Neuronal stem cell (in vitro differentiated cells): ENCODE results near the gene PCDHGA12.
"Not testable (repeated sequence)": the region's sequence is repeated elsewhere in the genome, so short reads cannot be mapped to it uniquely, and the experiment has no call there.

ENCODE experiments used
- DNase-seq: peaks from one replicate; pipeline ENCODE4 v3.0.0-alpha.2; 2013; ENCODE audit warnings: low spot score
- H2AFZ ChIP-seq: one replicate; pipeline ENCODE4 v1.6.1; 2013; ENCODE audit warnings: mild to moderate bottlenecking, low read length, inconsistent platforms
- H2AK5ac ChIP-seq: 2 replicates; pipeline ENCODE4 v1.6.1; 2013; ENCODE audit warnings: low read depth, mild to moderate bottlenecking, inconsistent platforms, low read length, moderate library complexity, mixed read lengths
- H2BK120ac ChIP-seq: 2 replicates; pipeline ENCODE4 v1.6.1; 2013; ENCODE audit warnings: low read depth, mild to moderate bottlenecking, inconsistent platforms, low read length, moderate library complexity, mixed read lengths
- H2BK12ac ChIP-seq: one replicate; pipeline ENCODE4 v1.6.1; 2013; ENCODE audit warnings: low read length, inconsistent platforms
- H2BK15ac ChIP-seq: 2 replicates; pipeline ENCODE4 v1.6.1; 2013; ENCODE audit warnings: mild to moderate bottlenecking, low read length, inconsistent platforms, mixed read lengths
- H2BK5ac ChIP-seq: one replicate; pipeline ENCODE4 v1.6.1; 2013; ENCODE audit warnings: inconsistent platforms, mild to moderate bottlenecking, low read length, moderate library complexity
- H3K14ac ChIP-seq: one replicate; pipeline ENCODE4 v1.6.1; 2013; ENCODE audit warnings: low read length, inconsistent platforms
- H3K18ac ChIP-seq: 2 replicates; pipeline ENCODE4 v1.6.1; 2013; ENCODE audit warnings: low read length, inconsistent platforms
- H3K23ac ChIP-seq: 2 replicates; pipeline ENCODE4 v1.6.1; 2013; ENCODE audit warnings: low read depth, mild to moderate bottlenecking, mixed read lengths, low read length, inconsistent platforms; ENCODE audit not compliant: poor library complexity
- H3K27ac ChIP-seq: replicated peaks from 3 replicates; pipeline ENCODE4 v1.5.1; 2013; ENCODE audit warnings: low read length, inconsistent platforms
- H3K27me3 ChIP-seq, 3 experiments: 2 replicates each; pipeline ENCODE4 v1.6.1; 2013; ENCODE audit warnings: low read length in 3 of 3, mild to moderate bottlenecking in 2 of 3, inconsistent platforms in 1 of 3, low read depth in 1 of 3, mixed read lengths in 1 of 3, moderate library complexity in 1 of 3; ENCODE audit not compliant: control insufficient read depth in 3 of 3, insufficient read depth in 3 of 3
- H3K36me3 ChIP-seq, 2 donors: replicated peaks in 1 of 2; 2 replicates each; pipeline ENCODE4 v1.6.1; 2013; ENCODE audit warnings: low read length in 2 of 2; ENCODE audit not compliant: control insufficient read depth in 2 of 2, insufficient read depth in 2 of 2
- H3K4ac ChIP-seq: 2 replicates; pipeline ENCODE4 v1.6.1; 2013; ENCODE audit warnings: inconsistent platforms, mild to moderate bottlenecking, low read length, moderate library complexity
- H3K4me1 ChIP-seq, 2 donors: 1 replicate in 1 of 2; 2 replicates in 1 of 2; pipeline ENCODE4 v1.6.1; 2013; ENCODE audit warnings: low read length in 2 of 2, low read depth in 1 of 2; ENCODE audit not compliant: control insufficient read depth in 2 of 2, insufficient read depth in 1 of 2
- H3K4me2 ChIP-seq: one replicate; pipeline ENCODE4 v1.6.1; 2013; ENCODE audit warnings: mild to moderate bottlenecking, low read length, inconsistent platforms; ENCODE audit not compliant: insufficient read depth, poor library complexity, severe bottlenecking
- H3K4me3 ChIP-seq, 2 donors: 2 replicates each; pipeline ENCODE4 v1.5.1; 2013; ENCODE audit warnings: low read length in 2 of 2, mild to moderate bottlenecking in 2 of 2, inconsistent platforms in 1 of 2, moderate library complexity in 1 of 2
- H3K79me1 ChIP-seq: one replicate; pipeline ENCODE4 v1.6.1; 2013; ENCODE audit warnings: low read depth, mild to moderate bottlenecking, inconsistent platforms, low read length, moderate library complexity
- H3K9ac ChIP-seq: one replicate; pipeline ENCODE4 v1.6.1; 2013; ENCODE audit warnings: mild to moderate bottlenecking, low read depth, low read length, inconsistent platforms; ENCODE audit not compliant: poor library complexity
- H3K9me3 ChIP-seq, 2 donors: replicated peaks in 1 of 2; 2 replicates each; pipeline versions ENCODE3 to v1.6.1; 2013; ENCODE audit warnings: low read length in 2 of 2, mild to moderate bottlenecking in 2 of 2, inconsistent platforms in 1 of 2, low read depth in 1 of 2, mixed read lengths in 1 of 2, moderate library complexity in 1 of 2; ENCODE audit not compliant: control insufficient read depth in 2 of 2, insufficient read depth in 1 of 2
- H4K8ac ChIP-seq: one replicate; pipeline ENCODE4 v1.6.1; 2013; ENCODE audit warnings: low read depth, mild to moderate bottlenecking, inconsistent platforms, low read length, moderate library complexity
- H4K91ac ChIP-seq: one replicate; pipeline ENCODE4 v1.6.1; 2013; ENCODE audit warnings: low read length, low read depth, mild to moderate bottlenecking, inconsistent platforms; ENCODE audit not compliant: poor library complexity
- WGBS, 2 donors: extraction: QIAGEN DNeasy Blood & Tissue Kit; methylation state at CpG; one replicate each; pipeline ENCODE4 v1.1.7; 2013; ENCODE audit warnings: missing lambda C conversion rate in 2 of 2, mixed read lengths in 1 of 2; ENCODE audit not compliant: insufficient read length in 2 of 2, insufficient replicate concordance in 1 of 2; ENCODE audit errors: extremely low coverage in 2 of 2; 5-methylcytosine and 5-hydroxymethylcytosine counted together

The PCDHGA12 gene

GRCh38 chr5:141427783-141428426 lies 2.4 kb upstream of the PCDHGA12 start:
- no peak for DNase-seq
- no peak overlapping the region for H4K8ac ChIP-seq
- no peak overlapping the region for H2BK15ac ChIP-seq
- H3K9me3 ChIP-seq, result peaks cover 55 to 96% of the 10 kb centered on the region in 2 donors
- peaks cover 34 to 73% of the 10 kb centered on the region in 2 donors for H3K36me3 ChIP-seq
- H3K14ac ChIP-seq, result no peak overlapping the region
- peak overlapping the region; percentile 11 for H3K23ac ChIP-seq
- H2BK120ac ChIP-seq, result no peak overlapping the region
- no peaks in the 10 kb centered on the region for H3K27me3 ChIP-seq
- no peak overlapping the region for H3K4me2 ChIP-seq
- H3K18ac ChIP-seq, result no peak overlapping the region
- no peak overlapping the region for H2BK5ac ChIP-seq
- H2BK12ac ChIP-seq, result no peak overlapping the region
- H2AK5ac ChIP-seq, result no peak overlapping the region
- peak overlapping the region; percentile 18 for H3K9ac ChIP-seq
- peaks cover 11% of the 10 kb centered on the region for H3K79me1 ChIP-seq
- H3K4me1 ChIP-seq, result no peaks in the 10 kb centered on the region
- no peak overlapping the region for H4K91ac ChIP-seq
- H3K4me3 ChIP-seq, result peak overlapping the region in 1 of 2 donors; percentile 31
- H2AFZ ChIP-seq, result no peak overlapping the region
- no CpG with 5 or more reads among the region's 53 CpGs for WGBS, 2 donors
- H3K27ac ChIP-seq, result no peak overlapping the region
- H3K4ac ChIP-seq, result no peak overlapping the region

- no CpG with 5 or more reads among the region's 37 CpGs for WGBS, 2 donors
- Histone ChIP-seq H3K14ac (no peak overlapping the region), H3K18ac (no peak overlapping the region), H2AFZ (no peak overlapping the region), H3K23ac (peak overlapping the region; percentile 55), H3K4ac (no peak overlapping the region), H3K4me1 (no peaks in the 10 kb centered on the region), H2BK5ac (no peak overlapping the region), H3K9me3 (peaks cover 48 to 70% of the 10 kb centered on the region in 2 donors), H3K36me3 (peaks cover 27 to 42% of the 10 kb centered on the region in 2 donors), H4K8ac (no peak overlapping the region), H2BK15ac (no peak overlapping the region), H3K4me3 (peak overlapping the region in 1 of 2 donors; percentile 11), H2AK5ac (no peak overlapping the region), H3K9ac (no peak overlapping the region), H3K27me3 (no peaks in the 10 kb centered on the region), H3K4me2 (no peak overlapping the region), H2BK120ac (no peak overlapping the region), H4K91ac (no peak overlapping the region), H3K27ac (no peak overlapping the region), H3K79me1 (peaks cover 12% of the 10 kb centered on the region), H2BK12ac (no peak overlapping the region)
- DNase-seq, result no peak
Observed at GRCh38 chr5:141431286-141431685, 979 bp downstream of the PCDHGA12 start.

- not testable (repeated sequence) for H3K18ac ChIP-seq, H3K4me3 ChIP-seq, H2AK5ac ChIP-seq, H2AFZ ChIP-seq, DNase-seq, H2BK120ac ChIP-seq, H2BK12ac ChIP-seq, H3K23ac ChIP-seq, H3K27ac ChIP-seq, H3K4me2 ChIP-seq, H3K9ac ChIP-seq, H3K4ac ChIP-seq, H3K27me3 ChIP-seq, H2BK5ac ChIP-seq, H4K8ac ChIP-seq, H2BK15ac ChIP-seq, H3K14ac ChIP-seq, H3K4me1 ChIP-seq, H4K91ac ChIP-seq
- Histone ChIP-seq H3K36me3 (peaks cover 21 to 36% of the 10 kb centered on the region in 2 donors), H3K9me3 (peaks cover 37 to 67% of the 10 kb centered on the region in 2 donors), H3K79me1 (peaks cover 12% of the 10 kb centered on the region)
- WGBS, 2 donors, result no CpG with 5 or more reads among the region's 38 CpGs
Observed at GRCh38 chr5:141432308-141432707, 2.0 kb downstream of the PCDHGA12 start.

GRCh38 chr5:141432726-141433125 lies 2.4 kb downstream of the PCDHGA12 start:
- H2BK15ac ChIP-seq, DNase-seq, H3K4me3 ChIP-seq, H3K23ac ChIP-seq, H2BK12ac ChIP-seq, H2AFZ ChIP-seq, H3K27me3 ChIP-seq, H4K91ac ChIP-seq, H3K4ac ChIP-seq, H3K14ac ChIP-seq, H2BK5ac ChIP-seq, H3K18ac ChIP-seq, H4K8ac ChIP-seq, H3K4me1 ChIP-seq, H3K27ac ChIP-seq, H3K4me2 ChIP-seq, H3K9ac ChIP-seq, H2AK5ac ChIP-seq, H2BK120ac ChIP-seq: not testable (repeated sequence)
- no CpG with 5 or more reads among the region's 29 CpGs for WGBS, 2 donors
- Histone ChIP-seq H3K36me3 (peaks cover 17 to 31% of the 10 kb centered on the region in 2 donors), H3K9me3 (peaks cover 33 to 63% of the 10 kb centered on the region in 2 donors), H3K79me1 (peaks cover 10% of the 10 kb centered on the region)
